Activated CD4-positive, alpha-beta memory T cell treated with anti-CD3 and anti-CD28 coated beads, Interleukin-2, amount 10 ng/mL, durations not matched to agents 7 days and 5 days (primary cell): ENCODE measurements around the gene ASPDH. TPM values are rescaled to one million over a fixed set of nuclear protein-coding genes. Genes with fewer than 3 reads are reported as not detected.
"Not testable (repeated sequence)": the region's sequence is repeated elsewhere in the genome, so short reads cannot be mapped to it uniquely, and the experiment has no call there.

ENCODE experiments used
- CTCF ChIA-PET: fragments of 350-600 bp; sonication (Branson Sonifier 250); formaldehyde crosslinking; loops from one replicate; lab custom pipeline; 2021; ENCODE audit warnings: antibody characterized with exemption, inconsistent platforms; lab: Charles Lee
- POLR2A ChIA-PET: fragments of 350-600 bp; sonication (Branson Sonifier 250); formaldehyde crosslinking; loops from one replicate; lab custom pipeline; 2021; ENCODE audit warnings: antibody characterized with exemption; lab: Charles Lee
- DNase-seq: peaks from one replicate; pipeline ENCODE4 v3.0.0-alpha.2; 2020
- H3K27ac Mint-ChIP-seq: one replicate; pipeline ENCODE4 v1.8.0; 2021; ENCODE audit warnings: mild to moderate bottlenecking, mixed read lengths
- H3K27me3 Mint-ChIP-seq: one replicate; pipeline ENCODE4 v1.8.0; 2021; ENCODE audit warnings: mixed read lengths
- H3K36me3 Mint-ChIP-seq: one replicate; pipeline ENCODE4 v1.8.0; 2021; ENCODE audit warnings: low read depth, mixed read lengths
- H3K4me1 Mint-ChIP-seq: one replicate; pipeline ENCODE4 v1.8.0; 2021; ENCODE audit warnings: mixed read lengths
- H3K4me3 Mint-ChIP-seq: one replicate; pipeline ENCODE4 v1.8.0; 2021; ENCODE audit warnings: mild to moderate bottlenecking, mixed read lengths
- H3K9me3 Mint-ChIP-seq: one replicate; pipeline ENCODE4 v1.8.0; 2021; ENCODE audit warnings: mixed read lengths
- total RNA-seq, 2 experiments: library from RNA; stranded (reverse); gene quantifications; one replicate each; pipeline ENCODE4 v1.2.3, GENCODE V29; 2021

ASPDH gene
- total RNA-seq, 2 experiments from 2014 or later = not detected

- ChIA-PET POLR2A (interaction anchor here (0.9 kb wide), 1 partner anchor 247 kb away, joined by 3 read pairs; no protein-coding TSS in a partner anchor), CTCF (interaction anchor here (0.6 to 4.2 kb wide), 10 partner anchors 17 to 385 kb away, joined by 3 to 26 read pairs (median 5); partner anchors contain the start of gene JOSD2)
- no peak for DNase-seq
- peaks cover 9% of the 10 kb centered on the region for H3K27me3 Mint-ChIP-seq
- H3K36me3 Mint-ChIP-seq = no peaks in the 10 kb centered on the region
- no peak overlapping the region for H3K27ac Mint-ChIP-seq
- H3K4me1 Mint-ChIP-seq = no peaks in the 10 kb centered on the region
- H3K9me3 Mint-ChIP-seq = peaks cover 5% of the 10 kb centered on the region
- H3K4me3 Mint-ChIP-seq = no peak overlapping the region
Measured at GRCh38 chr19:50537306-50537685, 23.6 kb upstream of the ASPDH start.

GRCh38 chr19:50536662-50537305 lies 23.1 kb upstream of the ASPDH start:
- CTCF ChIA-PET = interaction anchor here (0.5 to 4.2 kb wide), 6 partner anchors 18 to 247 kb away, joined by 3 to 26 read pairs (median 5); no protein-coding TSS in a partner anchor
- no peaks in the 10 kb centered on the region for H3K4me1 Mint-ChIP-seq
- H3K9me3 Mint-ChIP-seq = peaks cover 5% of the 10 kb centered on the region
- no peak overlapping the region for H3K4me3 Mint-ChIP-seq
- POLR2A ChIA-PET = interaction anchor here (0.9 kb wide), 1 partner anchor 247 kb away, joined by 3 read pairs; no protein-coding TSS in a partner anchor
- H3K27ac Mint-ChIP-seq = no peak overlapping the region
- no peak for DNase-seq
- no peaks in the 10 kb centered on the region for H3K36me3 Mint-ChIP-seq
- H3K27me3 Mint-ChIP-seq = peaks cover 9% of the 10 kb centered on the region

GRCh38 chr19:50535672-50536187 lies 22.0 kb upstream of the ASPDH start:
- H3K36me3 Mint-ChIP-seq = no peaks in the 10 kb centered on the region
- H3K4me1 Mint-ChIP-seq = no peaks in the 10 kb centered on the region
- no peak overlapping the region for H3K27ac Mint-ChIP-seq
- no peak for DNase-seq
- H3K4me3 Mint-ChIP-seq = no peak overlapping the region
- H3K27me3 Mint-ChIP-seq = peaks cover 9% of the 10 kb centered on the region
- H3K9me3 Mint-ChIP-seq = peaks cover 5% of the 10 kb centered on the region
- ChIA-PET CTCF (interaction anchor here (4.2 kb wide), 1 partner anchor 21 kb away, joined by 26 read pairs; no protein-coding TSS in a partner anchor), POLR2A (no interaction called here)

- H3K27me3 Mint-ChIP-seq = peaks cover 9% of the 10 kb centered on the region
- CTCF ChIA-PET = interaction anchor here (1.0 kb wide), 1 partner anchor 22 kb away, joined by 5 read pairs; no protein-coding TSS in a partner anchor
- POLR2A ChIA-PET = no interaction called here
- H3K36me3 Mint-ChIP-seq = no peaks in the 10 kb centered on the region
- H3K4me1 Mint-ChIP-seq = no peaks in the 10 kb centered on the region
- no peak for DNase-seq
- no peak overlapping the region for H3K4me3 Mint-ChIP-seq
- H3K27ac Mint-ChIP-seq = no peak overlapping the region
- H3K9me3 Mint-ChIP-seq = peaks cover 5% of the 10 kb centered on the region
Measured at GRCh38 chr19:50534478-50534877, 20.8 kb upstream of the ASPDH start.

- no peak overlapping the region for H3K4me3 Mint-ChIP-seq
Measured at GRCh38 chr19:50532952-50533351, 19.2 kb upstream of the ASPDH start.

GRCh38 chr19:50531171-50531612 lies 17.5 kb upstream of the ASPDH start:
- ChIA-PET CTCF (no interaction called here), POLR2A (no interaction called here)

More at GRCh38 chr19:50532952-50533351, 19.2 kb upstream of the ASPDH start:
- no peak for DNase-seq
- ChIA-PET POLR2A (no interaction called here), CTCF (interaction anchor here (0.9 kb wide), 1 partner anchor 23 kb away, joined by 5 read pairs; no protein-coding TSS in a partner anchor)
- Mint-ChIP-seq H3K27me3 (peaks cover 9% of the 10 kb centered on the region), H3K4me1 (no peaks in the 10 kb centered on the region), H3K27ac (no peak overlapping the region), H3K9me3 (peaks cover 5% of the 10 kb centered on the region), H3K36me3 (no peaks in the 10 kb centered on the region)

GRCh38 chr19:50528052-50528451 lies 14.3 kb upstream of the ASPDH start:
- H3K4me1 Mint-ChIP-seq, CTCF ChIA-PET, H3K9me3 Mint-ChIP-seq, POLR2A ChIA-PET, H3K27ac Mint-ChIP-seq, DNase-seq, H3K27me3 Mint-ChIP-seq, H3K4me3 Mint-ChIP-seq, H3K36me3 Mint-ChIP-seq: not testable (repeated sequence)

More at GRCh38 chr19:50531171-50531612, 17.5 kb upstream of the ASPDH start:
- Mint-ChIP-seq H3K36me3 (no peaks in the 10 kb centered on the region), H3K27me3 (peaks cover 6% of the 10 kb centered on the region), H3K9me3 (peaks cover 5% of the 10 kb centered on the region), H3K27ac (no peak overlapping the region), H3K4me3 (no peak overlapping the region), H3K4me1 (no peaks in the 10 kb centered on the region)
- DNase-seq = no peak

- H3K4me3 Mint-ChIP-seq = no peak overlapping the region
- no peak for DNase-seq
- ChIA-PET POLR2A (no interaction called here), CTCF (no interaction called here)
- H3K27me3 Mint-ChIP-seq = no peaks in the 10 kb centered on the region
- no peaks in the 10 kb centered on the region for H3K36me3 Mint-ChIP-seq
- H3K4me1 Mint-ChIP-seq = no peaks in the 10 kb centered on the region
- H3K9me3 Mint-ChIP-seq = no peaks in the 10 kb centered on the region
- H3K27ac Mint-ChIP-seq = no peak overlapping the region
Measured at GRCh38 chr19:50522881-50523280, 9.2 kb upstream of the ASPDH start.

GRCh38 chr19:50520822-50521465 lies 7.2 kb upstream of the ASPDH start:
- no peaks in the 10 kb centered on the region for H3K9me3 Mint-ChIP-seq
- no peak overlapping the region for H3K4me3 Mint-ChIP-seq
- H3K27me3 Mint-ChIP-seq = no peaks in the 10 kb centered on the region
- POLR2A ChIA-PET = interaction anchor here (1.4 kb wide), 1 partner anchor 10 kb away, joined by 6 read pairs; the partner anchor contains the start of gene JOSD2
- no peak for DNase-seq
- H3K27ac Mint-ChIP-seq = no peak overlapping the region
- CTCF ChIA-PET = interaction anchor here (0.7 kb wide), 1 partner anchor 289 kb away, joined by 3 read pairs; no protein-coding TSS in a partner anchor
- H3K36me3 Mint-ChIP-seq = no peaks in the 10 kb centered on the region
- no peaks in the 10 kb centered on the region for H3K4me1 Mint-ChIP-seq

- POLR2A ChIA-PET = no interaction called here
- Mint-ChIP-seq H3K4me1 (no peaks in the 10 kb centered on the region), H3K27ac (no peak overlapping the region), H3K27me3 (peaks cover 2% of the 10 kb centered on the region), H3K9me3 (no peaks in the 10 kb centered on the region), H3K4me3 (no peak overlapping the region), H3K36me3 (no peaks in the 10 kb centered on the region)
- CTCF ChIA-PET = no interaction called here
- DNase-seq = no peak
Measured at GRCh38 chr19:50519006-50519575, 5.4 kb upstream of the ASPDH start.

GRCh38 chr19:50518091-50519005 lies 4.6 kb upstream of the ASPDH start:
- CTCF ChIA-PET = no interaction called here
- Mint-ChIP-seq H3K27ac (no peak overlapping the region), H3K4me3 (no peak overlapping the region), H3K36me3 (no peaks in the 10 kb centered on the region), H3K4me1 (no peaks in the 10 kb centered on the region), H3K9me3 (no peaks in the 10 kb centered on the region), H3K27me3 (peaks cover 2% of the 10 kb centered on the region)
- POLR2A ChIA-PET = no interaction called here
- DNase-seq = no peak

- ChIA-PET CTCF (no interaction called here), POLR2A (no interaction called here)
- Mint-ChIP-seq H3K4me1 (no peaks in the 10 kb centered on the region), H3K9me3 (no peaks in the 10 kb centered on the region), H3K4me3 (no peak overlapping the region), H3K27me3 (peaks cover 2% of the 10 kb centered on the region), H3K27ac (no peak overlapping the region), H3K36me3 (no peaks in the 10 kb centered on the region)
- DNase-seq = no peak
Measured at GRCh38 chr19:50517704-50518075, 4.0 kb upstream of the ASPDH start.
